HG03108 (cell line): ENCODE results near the gene PRRC2A.
A peak's percentile ranks its signal among the peaks of the same experiment; 100 is the strongest.

Experiments
- ATAC-seq: cut with Tn5 transposase; IDR thresholded peaks from one replicate; pipeline ENCODE4 v1.9.1; 2021; ENCODE audit warnings: moderate library complexity; ENCODE audit not compliant: unreplicated experiment

Gene PRRC2A

DNA sequence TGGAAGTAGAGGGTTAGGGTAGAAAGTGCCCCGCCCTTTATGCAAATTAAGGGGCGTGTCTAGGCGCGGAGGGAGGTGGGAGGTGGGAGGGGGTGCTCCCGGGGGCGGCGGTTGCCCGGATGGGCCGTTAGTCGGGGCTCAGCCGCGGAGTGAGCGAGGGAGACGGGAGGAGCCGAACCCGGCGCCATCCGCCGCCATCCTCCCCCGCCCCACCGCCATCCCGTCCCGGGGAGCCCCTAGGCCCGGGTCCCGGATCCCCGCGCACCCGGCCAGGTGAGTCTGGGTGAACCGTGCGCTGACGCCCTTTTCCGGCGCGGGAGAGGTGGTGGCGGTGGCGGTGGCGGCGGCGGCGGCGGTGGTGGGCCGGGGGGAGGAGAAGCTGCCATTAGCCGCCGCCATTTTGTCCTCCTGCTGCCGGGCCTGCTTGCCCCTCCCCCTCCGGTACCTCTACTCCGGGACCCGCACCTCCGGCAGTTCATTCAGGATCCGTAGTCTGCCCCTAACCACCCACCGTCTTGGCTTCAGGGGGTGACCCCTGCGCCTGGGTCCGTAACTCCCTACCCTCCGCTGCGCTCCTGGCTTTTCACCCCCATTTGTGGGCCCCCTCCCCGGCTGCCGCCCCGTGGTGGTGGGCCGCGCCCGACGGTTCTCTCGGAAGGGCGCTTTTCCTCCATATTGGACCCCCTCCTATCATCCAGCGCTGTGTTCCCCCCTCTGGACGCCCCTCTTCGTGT, at the start of gene PRRC2A:
Gene PRRC2A (plus strand): TSS at position 130 of the 734 bp plus-strand sequence. CDS start 2,075 bp downstream, outside the sequence.
- ATAC-seq, result peak; percentile 48

DNA sequence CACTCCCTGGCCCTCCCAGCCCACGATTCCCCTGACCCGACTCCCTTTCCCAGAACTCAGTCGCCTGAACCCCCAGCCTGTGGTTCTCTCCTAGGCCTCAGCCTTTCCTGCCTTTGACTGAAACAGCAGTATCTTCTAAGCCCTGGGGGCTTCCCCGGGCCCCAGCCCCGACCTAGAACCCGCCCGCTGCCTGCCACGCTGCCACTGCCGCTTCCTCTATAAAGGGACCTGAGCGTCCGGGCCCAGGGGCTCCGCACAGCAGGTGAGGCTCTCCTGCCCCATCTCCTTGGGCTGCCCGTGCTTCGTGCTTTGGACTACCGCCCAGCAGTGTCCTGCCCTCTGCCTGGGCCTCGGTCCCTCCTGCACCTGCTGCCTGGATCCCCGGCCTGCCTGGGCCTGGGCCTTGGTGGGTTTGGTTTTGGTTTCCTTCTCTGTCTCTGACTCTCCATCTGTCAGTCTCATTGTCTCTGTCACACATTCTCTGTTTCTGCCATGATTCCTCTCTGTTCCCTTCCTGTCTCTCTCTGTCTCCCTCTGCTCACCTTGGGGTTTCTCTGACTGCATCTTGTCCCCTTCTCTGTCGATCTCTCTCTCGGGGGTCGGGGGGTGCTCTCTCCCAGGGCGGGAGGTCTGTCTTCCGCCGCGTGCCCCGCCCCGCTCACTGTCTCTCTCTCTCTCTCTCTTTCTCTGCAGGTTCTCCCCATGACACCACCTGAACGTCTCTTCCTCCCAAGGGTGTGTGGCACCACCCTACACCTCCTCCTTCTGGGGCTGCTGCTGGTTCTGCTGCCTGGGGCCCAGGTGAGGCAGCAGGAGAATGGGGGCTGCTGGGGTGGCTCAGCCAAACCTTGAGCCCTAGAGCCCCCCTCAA, 48.2 kb upstream of the PRRC2A start, which contains the start of gene LTA:
Gene LTA (plus strand): TSS at position 249 of the 871 bp plus-strand sequence. CDS start 454 bp downstream, at position 703.
- ATAC-seq, result peak; percentile 25

DNA sequence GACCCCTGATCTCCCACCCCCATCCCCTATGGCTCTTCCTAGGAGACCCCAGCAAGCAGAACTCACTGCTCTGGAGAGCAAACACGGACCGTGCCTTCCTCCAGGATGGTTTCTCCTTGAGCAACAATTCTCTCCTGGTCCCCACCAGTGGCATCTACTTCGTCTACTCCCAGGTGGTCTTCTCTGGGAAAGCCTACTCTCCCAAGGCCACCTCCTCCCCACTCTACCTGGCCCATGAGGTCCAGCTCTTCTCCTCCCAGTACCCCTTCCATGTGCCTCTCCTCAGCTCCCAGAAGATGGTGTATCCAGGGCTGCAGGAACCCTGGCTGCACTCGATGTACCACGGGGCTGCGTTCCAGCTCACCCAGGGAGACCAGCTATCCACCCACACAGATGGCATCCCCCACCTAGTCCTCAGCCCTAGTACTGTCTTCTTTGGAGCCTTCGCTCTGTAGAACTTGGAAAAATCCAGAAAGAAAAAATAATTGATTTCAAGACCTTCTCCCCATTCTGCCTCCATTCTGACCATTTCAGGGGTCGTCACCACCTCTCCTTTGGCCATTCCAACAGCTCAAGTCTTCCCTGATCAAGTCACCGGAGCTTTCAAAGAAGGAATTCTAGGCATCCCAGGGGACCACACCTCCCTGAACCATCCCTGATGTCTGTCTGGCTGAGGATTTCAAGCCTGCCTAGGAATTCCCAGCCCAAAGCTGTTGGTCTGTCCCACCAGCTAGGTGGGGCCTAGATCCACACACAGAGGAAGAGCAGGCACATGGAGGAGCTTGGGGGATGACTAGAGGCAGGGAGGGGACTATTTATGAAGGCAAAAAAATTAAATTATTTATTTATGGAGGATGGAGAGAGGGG, 47.0 kb upstream of the PRRC2A start:
- no peak for ATAC-seq

DNA sequence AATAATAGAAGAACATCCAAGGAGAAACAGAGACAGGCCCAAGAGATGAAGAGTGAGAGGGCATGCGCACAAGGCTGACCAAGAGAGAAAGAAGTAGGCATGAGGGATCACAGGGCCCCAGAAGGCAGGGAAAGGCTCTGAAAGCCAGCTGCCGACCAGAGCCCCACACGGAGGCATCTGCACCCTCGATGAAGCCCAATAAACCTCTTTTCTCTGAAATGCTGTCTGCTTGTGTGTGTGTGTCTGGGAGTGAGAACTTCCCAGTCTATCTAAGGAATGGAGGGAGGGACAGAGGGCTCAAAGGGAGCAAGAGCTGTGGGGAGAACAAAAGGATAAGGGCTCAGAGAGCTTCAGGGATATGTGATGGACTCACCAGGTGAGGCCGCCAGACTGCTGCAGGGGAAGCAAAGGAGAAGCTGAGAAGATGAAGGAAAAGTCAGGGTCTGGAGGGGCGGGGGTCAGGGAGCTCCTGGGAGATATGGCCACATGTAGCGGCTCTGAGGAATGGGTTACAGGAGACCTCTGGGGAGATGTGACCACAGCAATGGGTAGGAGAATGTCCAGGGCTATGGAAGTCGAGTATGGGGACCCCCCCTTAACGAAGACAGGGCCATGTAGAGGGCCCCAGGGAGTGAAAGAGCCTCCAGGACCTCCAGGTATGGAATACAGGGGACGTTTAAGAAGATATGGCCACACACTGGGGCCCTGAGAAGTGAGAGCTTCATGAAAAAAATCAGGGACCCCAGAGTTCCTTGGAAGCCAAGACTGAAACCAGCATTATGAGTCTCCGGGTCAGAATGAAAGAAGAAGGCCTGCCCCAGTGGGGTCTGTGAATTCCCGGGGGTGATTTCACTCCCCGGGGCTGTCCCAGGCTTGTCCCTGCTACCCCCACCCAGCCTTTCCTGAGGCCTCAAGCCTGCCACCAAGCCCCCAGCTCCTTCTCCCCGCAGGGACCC, 46.1 kb upstream of the PRRC2A start:
- no peak for ATAC-seq

DNA sequence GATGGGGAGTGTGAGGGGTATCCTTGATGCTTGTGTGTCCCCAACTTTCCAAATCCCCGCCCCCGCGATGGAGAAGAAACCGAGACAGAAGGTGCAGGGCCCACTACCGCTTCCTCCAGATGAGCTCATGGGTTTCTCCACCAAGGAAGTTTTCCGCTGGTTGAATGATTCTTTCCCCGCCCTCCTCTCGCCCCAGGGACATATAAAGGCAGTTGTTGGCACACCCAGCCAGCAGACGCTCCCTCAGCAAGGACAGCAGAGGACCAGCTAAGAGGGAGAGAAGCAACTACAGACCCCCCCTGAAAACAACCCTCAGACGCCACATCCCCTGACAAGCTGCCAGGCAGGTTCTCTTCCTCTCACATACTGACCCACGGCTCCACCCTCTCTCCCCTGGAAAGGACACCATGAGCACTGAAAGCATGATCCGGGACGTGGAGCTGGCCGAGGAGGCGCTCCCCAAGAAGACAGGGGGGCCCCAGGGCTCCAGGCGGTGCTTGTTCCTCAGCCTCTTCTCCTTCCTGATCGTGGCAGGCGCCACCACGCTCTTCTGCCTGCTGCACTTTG, 45.1 kb upstream of the PRRC2A start, which contains the start of gene TNF:
Gene TNF (plus strand): TSS at position 231 of the 567 bp plus-strand sequence. CDS start 177 bp downstream, at position 408.
- ATAC-seq, result peak; percentile 18

DNA sequence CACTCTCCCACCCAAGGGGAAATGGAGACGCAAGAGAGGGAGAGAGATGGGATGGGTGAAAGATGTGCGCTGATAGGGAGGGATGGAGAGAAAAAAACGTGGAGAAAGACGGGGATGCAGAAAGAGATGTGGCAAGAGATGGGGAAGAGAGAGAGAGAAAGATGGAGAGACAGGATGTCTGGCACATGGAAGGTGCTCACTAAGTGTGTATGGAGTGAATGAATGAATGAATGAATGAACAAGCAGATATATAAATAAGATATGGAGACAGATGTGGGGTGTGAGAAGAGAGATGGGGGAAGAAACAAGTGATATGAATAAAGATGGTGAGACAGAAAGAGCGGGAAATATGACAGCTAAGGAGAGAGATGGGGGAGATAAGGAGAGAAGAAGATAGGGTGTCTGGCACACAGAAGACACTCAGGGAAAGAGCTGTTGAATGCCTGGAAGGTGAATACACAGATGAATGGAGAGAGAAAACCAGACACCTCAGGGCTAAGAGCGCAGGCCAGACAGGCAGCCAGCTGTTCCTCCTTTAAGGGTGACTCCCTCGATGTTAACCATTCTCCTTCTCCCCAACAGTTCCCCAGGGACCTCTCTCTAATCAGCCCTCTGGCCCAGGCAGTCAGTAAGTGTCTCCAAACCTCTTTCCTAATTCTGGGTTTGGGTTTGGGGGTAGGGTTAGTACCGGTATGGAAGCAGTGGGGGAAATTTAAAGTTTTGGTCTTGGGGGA, 44.4 kb upstream of the PRRC2A start:
- no peak for ATAC-seq

DNA sequence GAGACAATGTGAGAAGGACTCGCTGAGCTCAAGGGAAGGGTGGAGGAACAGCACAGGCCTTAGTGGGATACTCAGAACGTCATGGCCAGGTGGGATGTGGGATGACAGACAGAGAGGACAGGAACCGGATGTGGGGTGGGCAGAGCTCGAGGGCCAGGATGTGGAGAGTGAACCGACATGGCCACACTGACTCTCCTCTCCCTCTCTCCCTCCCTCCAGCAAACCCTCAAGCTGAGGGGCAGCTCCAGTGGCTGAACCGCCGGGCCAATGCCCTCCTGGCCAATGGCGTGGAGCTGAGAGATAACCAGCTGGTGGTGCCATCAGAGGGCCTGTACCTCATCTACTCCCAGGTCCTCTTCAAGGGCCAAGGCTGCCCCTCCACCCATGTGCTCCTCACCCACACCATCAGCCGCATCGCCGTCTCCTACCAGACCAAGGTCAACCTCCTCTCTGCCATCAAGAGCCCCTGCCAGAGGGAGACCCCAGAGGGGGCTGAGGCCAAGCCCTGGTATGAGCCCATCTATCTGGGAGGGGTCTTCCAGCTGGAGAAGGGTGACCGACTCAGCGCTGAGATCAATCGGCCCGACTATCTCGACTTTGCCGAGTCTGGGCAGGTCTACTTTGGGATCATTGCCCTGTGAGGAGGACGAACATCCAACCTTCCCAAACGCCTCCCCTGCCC, 43.5 kb upstream of the PRRC2A start:
- no peak for ATAC-seq

DNA sequence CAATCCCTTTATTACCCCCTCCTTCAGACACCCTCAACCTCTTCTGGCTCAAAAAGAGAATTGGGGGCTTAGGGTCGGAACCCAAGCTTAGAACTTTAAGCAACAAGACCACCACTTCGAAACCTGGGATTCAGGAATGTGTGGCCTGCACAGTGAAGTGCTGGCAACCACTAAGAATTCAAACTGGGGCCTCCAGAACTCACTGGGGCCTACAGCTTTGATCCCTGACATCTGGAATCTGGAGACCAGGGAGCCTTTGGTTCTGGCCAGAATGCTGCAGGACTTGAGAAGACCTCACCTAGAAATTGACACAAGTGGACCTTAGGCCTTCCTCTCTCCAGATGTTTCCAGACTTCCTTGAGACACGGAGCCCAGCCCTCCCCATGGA, 42.9 kb upstream of the PRRC2A start:
- ATAC-seq, result no peak

DNA sequence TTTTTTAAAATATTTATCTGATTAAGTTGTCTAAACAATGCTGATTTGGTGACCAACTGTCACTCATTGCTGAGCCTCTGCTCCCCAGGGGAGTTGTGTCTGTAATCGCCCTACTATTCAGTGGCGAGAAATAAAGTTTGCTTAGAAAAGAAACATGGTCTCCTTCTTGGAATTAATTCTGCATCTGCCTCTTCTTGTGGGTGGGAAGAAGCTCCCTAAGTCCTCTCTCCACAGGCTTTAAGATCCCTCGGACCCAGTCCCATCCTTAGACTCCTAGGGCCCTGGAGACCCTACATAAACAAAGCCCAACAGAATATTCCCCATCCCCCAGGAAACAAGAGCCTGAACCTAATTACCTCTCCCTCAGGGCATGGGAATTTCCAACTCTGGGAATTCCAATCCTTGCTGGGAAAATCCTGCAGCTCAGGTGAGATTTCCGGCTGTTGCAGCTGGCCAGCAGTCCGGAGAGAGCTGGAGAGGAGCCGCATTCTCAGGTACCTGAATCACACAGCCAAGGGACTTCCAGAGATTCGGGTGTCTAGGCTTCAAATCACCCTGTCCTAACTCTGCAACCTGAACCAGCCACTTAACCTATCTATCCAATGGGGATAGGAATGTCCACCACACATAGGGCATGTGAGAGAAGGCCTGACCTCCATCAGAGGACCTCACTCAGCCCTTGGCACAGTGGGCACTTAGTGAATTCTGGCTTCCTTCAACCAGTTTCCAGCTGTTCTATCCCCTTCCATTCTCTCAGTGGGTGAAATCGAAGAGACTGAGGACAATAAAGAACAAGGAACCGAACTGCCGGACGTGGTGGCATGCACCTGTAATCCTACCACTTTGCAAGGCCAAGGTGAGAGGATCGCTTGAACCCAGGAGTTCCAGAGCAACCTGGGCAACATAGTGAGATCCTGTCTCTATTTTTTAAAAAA, 42.1 kb upstream of the PRRC2A start:
- ATAC-seq, result no peak

DNA sequence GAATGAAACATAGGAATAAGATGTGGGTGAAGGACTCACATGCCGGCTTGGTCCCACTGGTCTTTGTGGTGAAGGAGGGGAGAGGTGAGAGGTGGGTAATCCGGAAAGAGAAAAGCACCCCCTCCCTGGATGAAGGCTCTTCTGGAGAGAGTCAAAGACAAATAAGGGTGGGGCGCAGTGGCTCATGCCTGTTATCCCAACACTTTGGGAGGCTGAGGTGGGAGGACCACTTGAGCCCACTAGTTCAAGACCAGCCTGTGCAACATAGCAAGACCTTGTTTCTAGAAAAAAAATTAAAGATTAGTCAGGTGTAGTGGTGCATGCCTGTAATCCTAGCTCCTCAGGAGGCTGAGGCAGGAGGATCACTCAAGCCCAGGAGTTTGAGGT, 41.4 kb upstream of the PRRC2A start:
- ATAC-seq, result no peak

DNA sequence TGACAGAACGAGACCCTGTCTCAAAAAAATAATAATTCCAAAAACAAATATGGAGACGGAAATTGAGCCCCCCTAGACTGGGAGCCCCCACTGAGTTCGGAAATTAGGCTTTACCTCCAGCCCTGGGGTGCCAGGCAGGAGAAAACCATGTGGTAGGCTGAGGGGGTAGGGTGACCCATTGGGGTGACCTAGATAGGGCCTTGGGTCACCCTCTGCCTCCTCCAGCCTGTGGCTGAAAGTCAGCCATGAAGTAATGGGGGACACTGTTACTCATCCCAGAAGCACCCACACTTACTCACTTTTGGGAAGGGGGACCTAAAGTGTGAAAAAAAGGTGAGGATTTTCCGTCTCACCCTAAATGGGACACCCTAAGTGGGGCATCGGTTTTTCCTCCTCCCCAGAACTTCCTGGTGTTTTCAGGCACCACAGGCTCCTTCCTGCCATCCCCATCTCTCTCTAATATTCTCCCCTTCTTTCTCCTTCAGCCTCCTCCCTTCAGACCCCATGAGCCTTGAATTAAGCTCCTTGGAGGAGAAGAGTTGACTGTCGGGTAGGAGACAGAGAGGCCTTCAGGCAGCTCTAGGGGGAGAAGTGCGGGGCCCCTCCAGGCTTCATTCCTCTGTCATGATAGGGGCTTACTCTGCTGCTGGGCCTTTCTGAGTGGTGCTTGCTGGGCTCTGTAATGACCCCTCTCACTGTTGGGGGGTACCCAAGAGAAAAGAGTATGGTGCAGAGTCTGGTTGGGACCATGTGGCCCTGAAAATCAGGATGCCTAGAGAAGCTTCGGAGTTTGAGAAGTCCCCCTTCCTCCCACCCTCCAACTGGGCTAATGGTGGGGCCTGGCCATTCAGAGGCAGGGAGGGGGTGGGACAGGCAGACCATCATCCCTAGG, 40.7 kb upstream of the PRRC2A start:
- ATAC-seq, result no peak

DNA sequence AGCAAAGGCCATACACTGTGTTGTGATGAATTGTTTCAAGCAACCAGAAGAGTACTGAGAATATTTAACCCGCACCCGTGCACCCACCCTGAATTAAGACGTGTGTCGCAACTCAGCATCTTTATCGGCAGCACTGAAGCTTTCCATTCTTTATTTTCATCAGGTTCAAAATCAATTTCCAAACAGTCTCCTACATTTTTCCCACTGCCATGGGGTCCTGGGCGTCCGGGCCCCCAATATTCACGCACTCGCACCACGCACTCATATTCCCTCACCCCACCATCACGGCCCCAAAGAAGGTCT, 40.1 kb upstream of the PRRC2A start:
- ATAC-seq, result no peak

DNA sequence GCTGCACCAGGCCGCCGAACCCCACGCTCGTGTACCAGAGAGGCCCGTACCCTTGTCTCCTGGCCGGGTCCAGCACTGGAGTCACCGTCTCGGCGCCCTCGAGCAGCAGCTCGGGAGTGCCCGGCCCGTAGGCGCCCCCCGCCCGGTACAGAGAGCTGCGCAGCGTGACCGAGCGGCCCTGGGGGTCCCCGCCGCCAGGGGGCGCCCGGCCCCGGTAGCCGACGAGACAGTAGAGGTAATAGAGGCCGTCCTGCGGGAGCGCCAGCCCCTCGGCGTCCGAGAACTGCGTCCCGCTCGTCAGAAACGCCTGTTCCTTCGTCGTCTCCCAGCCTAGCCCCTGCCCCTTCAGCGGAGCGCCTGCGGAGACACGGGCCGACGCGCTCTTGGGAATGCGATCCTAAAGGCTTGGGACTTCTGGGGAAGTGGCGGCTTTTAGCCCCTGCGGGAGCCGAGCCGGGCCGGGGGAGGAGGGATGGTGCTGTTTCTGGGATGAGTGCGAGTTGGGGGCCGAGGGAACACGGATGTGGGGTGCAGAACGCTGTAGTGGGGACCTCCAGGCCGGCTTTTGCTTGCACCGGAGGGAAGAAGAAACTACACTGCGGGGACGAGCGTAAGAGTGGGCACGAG, 39.6 kb upstream of the PRRC2A start:
- ATAC-seq, result peak; percentile 44

DNA sequence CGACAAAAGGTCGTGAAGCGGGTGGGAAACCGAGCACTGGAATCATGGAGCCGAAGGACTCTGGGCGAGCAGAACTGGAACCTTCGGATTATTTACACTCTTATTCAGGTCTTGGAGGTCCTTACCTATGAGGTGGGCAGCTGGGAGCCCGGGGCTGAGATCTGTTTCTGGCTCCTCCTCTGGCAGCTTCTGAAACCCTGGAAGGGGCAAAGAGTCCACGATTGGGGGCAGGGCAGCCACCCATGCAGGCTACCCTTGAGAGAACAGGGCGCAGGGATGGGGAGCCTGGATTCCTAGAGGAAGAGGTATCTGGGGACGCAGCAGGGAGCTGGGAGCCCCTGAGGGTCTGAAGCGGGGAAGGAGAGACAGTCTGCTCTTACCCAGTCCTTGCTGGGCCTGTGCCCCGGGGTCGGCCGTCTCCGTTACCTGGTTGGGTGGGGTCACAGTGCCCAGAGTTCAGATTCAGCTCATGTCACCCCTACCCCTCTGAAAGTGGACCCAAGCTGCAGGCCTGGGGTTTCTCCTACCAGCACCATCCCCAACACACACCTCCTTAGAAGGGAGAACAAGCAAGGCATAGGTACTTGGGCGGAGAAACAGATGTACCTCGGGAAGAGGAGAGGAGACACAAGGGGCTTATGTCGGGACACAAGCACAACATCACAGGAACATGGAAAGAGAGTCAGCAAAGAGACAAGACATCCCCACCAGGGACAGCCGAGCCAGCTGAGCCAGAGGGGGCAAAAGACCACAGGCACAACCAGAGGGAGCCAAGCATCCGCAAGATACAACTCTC, 38.9 kb upstream of the PRRC2A start:
- no peak for ATAC-seq

DNA sequence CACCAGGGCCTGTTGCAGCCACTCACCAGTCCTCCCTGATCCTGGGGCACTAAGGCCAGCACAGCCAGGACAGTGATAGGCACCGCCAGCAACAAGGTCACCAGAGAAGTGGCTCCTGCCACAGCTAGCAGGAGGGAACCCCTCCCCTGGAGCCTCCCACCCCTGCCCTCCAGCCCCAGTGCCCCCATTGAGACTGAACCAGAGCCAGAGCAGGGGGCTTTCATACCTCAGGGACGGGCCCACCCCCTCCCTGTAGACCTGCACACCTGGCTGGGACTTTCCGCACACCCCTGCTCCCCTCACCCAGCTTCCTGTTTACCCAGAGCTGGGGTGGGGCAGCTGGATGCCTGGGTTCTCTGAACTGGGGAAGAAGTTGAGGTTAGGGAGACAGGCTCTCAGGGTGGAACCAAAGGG, 38.3 kb upstream of the PRRC2A start, which contains the start of gene LTB:
Gene LTB (minus strand): TSS at position 195 of the 414 bp plus-strand sequence. CDS start 7 bp downstream, at position 188.
- ATAC-seq, result no peak
